HepG2 (cell line): ENCODE data around the gene MYO5A.

Experiments used
- ARNTL ChIP-seq: sonication (generic); formaldehyde crosslinking; IDR thresholded peaks from 2 replicates; pipeline ENCODE4 v1.4.0; 2020; ENCODE audit warnings: mild to moderate bottlenecking, missing genetic modification reagents
- FOXO1 ChIP-seq: sonication (generic); formaldehyde crosslinking; IDR thresholded peaks from 2 replicates; pipeline ENCODE4 v1.4.0; 2020; ENCODE audit warnings: missing genetic modification reagents
- HCFC1 ChIP-seq: fragments of 150-350 bp; IDR thresholded peaks from 2 replicates; pipeline ENCODE4 v1.6.1; 2014; ENCODE audit warnings: low read depth, low read length
- TARDBP ChIP-seq: sonication (generic); formaldehyde crosslinking; IDR thresholded peaks from 2 replicates; pipeline ENCODE4 v1.8.0; 2022; ENCODE audit warnings: mild to moderate bottlenecking, missing genetic modification reagents
- TBP ChIP-seq: sonication (generic); formaldehyde crosslinking; IDR thresholded peaks from 2 replicates; pipeline ENCODE4 v1.5.0; 2020; ENCODE audit warnings: missing genetic modification reagents
- ZNF10 ChIP-seq: sonication (generic); formaldehyde crosslinking; IDR thresholded peaks from 2 replicates; pipeline ENCODE4 v1.4.0; 2020; ENCODE audit warnings: mild to moderate bottlenecking, low read depth, missing genetic modification reagents, borderline replicate concordance
- ZNF558 ChIP-seq: sonication (generic); formaldehyde crosslinking; IDR thresholded peaks from 2 replicates; pipeline ENCODE4 v1.9.0; 2022; ENCODE audit warnings: mild to moderate bottlenecking, missing genetic modification reagents, borderline replicate concordance
- ZNF7 ChIP-seq: IDR thresholded peaks from 2 replicates; pipeline ENCODE4 v1.6.1; 2016; ENCODE audit warnings: missing biosample characterization, missing genetic modification reagents
- TF ChIP-seq, protein P1 (sequence below), 2 experiments: sonication (generic) in 1 of 2; formaldehyde crosslinking in 1 of 2; IDR thresholded peaks; 2 replicates each; pipeline versions ENCODE4 v1.4.0 to v1.6.1; 2018 to 2020; ENCODE audit warnings: missing genetic modification reagents in 2 of 2, borderline replicate concordance in 1 of 2, low read depth in 1 of 2, mild to moderate bottlenecking in 1 of 2, missing biosample characterization in 1 of 2
- TF ChIP-seq, protein P2 (sequence below): sonication (generic); formaldehyde crosslinking; IDR thresholded peaks from 2 replicates; pipeline ENCODE4 v1.5.1; 2020; ENCODE audit warnings: missing genetic modification reagents, mild to moderate bottlenecking, borderline replicate concordance

- no peak for TF ChIP-seq TBP (CRISPR knock-in tag)
- TF ChIP-seq ZNF7 = no peak
- TF ChIP-seq ARNTL (CRISPR knock-in tag) = no peak
- TF ChIP-seq, protein P1, sequence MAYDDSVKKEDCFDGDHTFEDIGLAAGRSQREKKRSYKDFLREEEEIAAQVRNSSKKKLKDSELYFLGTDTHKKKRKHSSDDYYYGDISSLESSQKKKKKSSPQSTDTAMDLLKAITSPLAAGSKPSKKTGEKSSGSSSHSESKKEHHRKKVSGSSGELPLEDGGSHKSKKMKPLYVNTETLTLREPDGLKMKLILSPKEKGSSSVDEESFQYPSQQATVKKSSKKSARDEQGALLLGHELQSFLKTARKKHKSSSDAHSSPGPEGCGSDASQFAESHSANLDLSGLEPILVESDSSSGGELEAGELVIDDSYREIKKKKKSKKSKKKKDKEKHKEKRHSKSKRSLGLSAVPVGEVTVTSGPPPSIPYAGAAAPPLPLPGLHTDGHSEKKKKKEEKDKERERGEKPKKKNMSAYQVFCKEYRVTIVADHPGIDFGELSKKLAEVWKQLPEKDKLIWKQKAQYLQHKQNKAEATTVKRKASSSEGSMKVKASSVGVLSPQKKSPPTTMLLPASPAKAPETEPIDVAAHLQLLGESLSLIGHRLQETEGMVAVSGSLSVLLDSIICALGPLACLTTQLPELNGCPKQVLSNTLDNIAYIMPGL (CRISPR knock-in tag; IDR thresholded peaks at IDR 0.05; ENCODE audit: borderline replicate concordance in 1 of 2, low read depth in 1 of 2) = no peak
- TF ChIP-seq, protein P2, sequence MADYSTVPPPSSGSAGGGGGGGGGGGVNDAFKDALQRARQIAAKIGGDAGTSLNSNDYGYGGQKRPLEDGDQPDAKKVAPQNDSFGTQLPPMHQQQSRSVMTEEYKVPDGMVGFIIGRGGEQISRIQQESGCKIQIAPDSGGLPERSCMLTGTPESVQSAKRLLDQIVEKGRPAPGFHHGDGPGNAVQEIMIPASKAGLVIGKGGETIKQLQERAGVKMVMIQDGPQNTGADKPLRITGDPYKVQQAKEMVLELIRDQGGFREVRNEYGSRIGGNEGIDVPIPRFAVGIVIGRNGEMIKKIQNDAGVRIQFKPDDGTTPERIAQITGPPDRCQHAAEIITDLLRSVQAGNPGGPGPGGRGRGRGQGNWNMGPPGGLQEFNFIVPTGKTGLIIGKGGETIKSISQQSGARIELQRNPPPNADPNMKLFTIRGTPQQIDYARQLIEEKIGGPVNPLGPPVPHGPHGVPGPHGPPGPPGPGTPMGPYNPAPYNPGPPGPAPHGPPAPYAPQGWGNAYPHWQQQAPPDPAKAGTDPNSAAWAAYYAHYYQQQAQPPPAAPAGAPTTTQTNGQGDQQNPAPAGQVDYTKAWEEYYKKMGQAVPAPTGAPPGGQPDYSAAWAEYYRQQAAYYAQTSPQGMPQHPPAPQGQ (CRISPR knock-in tag) = no peak
- no peak for TF ChIP-seq HCFC1
- TF ChIP-seq TARDBP (CRISPR knock-in tag) = no peak
- TF ChIP-seq FOXO1 (CRISPR knock-in tag) = no peak
- TF ChIP-seq ZNF10 = no peak
- no peak for TF ChIP-seq ZNF558 (CRISPR knock-in tag)
Measured at GRCh38 chr15:52520421-52520820, 8.3 kb downstream of the MYO5A start.
